Activated naive CD8-positive, alpha-beta T cell treated with anti-CD3 and anti-CD28 coated beads, Interleukin-2, amount 10 ng/mL, durations not matched to agents 7 days and 5 days (primary cell): ENCODE measurements around the gene ELF1. TPM values are rescaled to one million over a fixed set of nuclear protein-coding genes. Genes with fewer than 3 reads are reported as not detected.

Experiments
- ATAC-seq: fragments of 150-1000 bp; cut with Tn5 transposase; one replicate; pipeline ENCODE4 v1.10.0; 2021; ENCODE audit warnings: low read depth, moderate library complexity
- POLR2A ChIA-PET: fragments of 350-600 bp; sonication (Branson Sonifier 250); formaldehyde crosslinking; loops from one replicate; lab custom pipeline; 2021; ENCODE audit warnings: antibody characterized with exemption; lab: Charles Lee
- DNase-seq: peaks from one replicate; pipeline ENCODE4 v3.0.0; 2021
- H3K27ac Mint-ChIP-seq: one replicate; pipeline ENCODE4 v1.8.0; 2022; ENCODE audit warnings: mild to moderate bottlenecking, mixed read lengths
- H3K27me3 Mint-ChIP-seq: one replicate; pipeline ENCODE4 v1.8.0; 2022; ENCODE audit warnings: mild to moderate bottlenecking, moderate library complexity, mixed read lengths
- H3K36me3 Mint-ChIP-seq: one replicate; pipeline ENCODE4 v1.8.0; 2021; ENCODE audit warnings: mild to moderate bottlenecking, mixed read lengths
- H3K4me1 Mint-ChIP-seq: one replicate; pipeline ENCODE4 v1.8.0; 2021; ENCODE audit warnings: mixed read lengths
- H3K4me3 Mint-ChIP-seq: one replicate; pipeline ENCODE4 v1.8.0; 2022; ENCODE audit warnings: mild to moderate bottlenecking, moderate library complexity, mixed read lengths
- H3K9me3 Mint-ChIP-seq: one replicate; pipeline ENCODE4 v1.8.0; 2021; ENCODE audit warnings: mixed read lengths
- total RNA-seq, 2 experiments: library from RNA; stranded (reverse); gene quantifications; one replicate each; pipeline ENCODE4 v1.2.3, GENCODE V29; 2021

Gene ELF1
- total RNA-seq, 2 experiments from 2014 or later = 134 to 142 TPM

DNA sequence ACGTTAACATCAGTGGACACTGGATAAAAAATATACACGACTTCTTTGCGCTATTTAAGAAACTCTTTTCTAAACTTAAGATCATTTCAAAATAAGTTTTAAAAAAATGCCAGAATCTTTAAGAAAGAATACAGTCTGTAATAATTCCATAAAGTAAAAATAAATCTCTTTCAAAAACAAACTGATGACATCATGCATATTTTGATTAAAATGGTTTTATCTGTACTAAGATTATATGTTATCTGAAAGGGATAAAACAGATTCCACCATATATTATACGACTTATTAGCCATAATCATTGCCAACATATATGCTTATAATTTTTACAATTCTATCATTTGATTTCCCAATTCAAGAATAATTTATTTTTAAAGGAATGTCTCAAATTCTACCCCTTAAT, 15.3 kb upstream of the ELF1 start:
- Mint-ChIP-seq H3K27ac (no peak overlapping the region), H3K9me3 (no peaks in the 10 kb centered on the region), H3K27me3 (no peaks in the 10 kb centered on the region), H3K4me3 (no peak overlapping the region), H3K36me3 (peaks cover 5% of the 10 kb centered on the region), H3K4me1 (peaks cover 8% of the 10 kb centered on the region)
- DNase-seq = no peak
- POLR2A ChIA-PET = interaction anchor here (0.6 kb wide), 1 partner anchor 659 kb away, joined by 6 read pairs; no protein-coding TSS in a partner anchor
- no peak for ATAC-seq

- no peak overlapping the region for H3K27ac Mint-ChIP-seq
- no peaks in the 10 kb centered on the region for H3K9me3 Mint-ChIP-seq
- no peaks in the 10 kb centered on the region for H3K27me3 Mint-ChIP-seq
- ATAC-seq (no peak), DNase-seq (no peak)
- peaks cover 8% of the 10 kb centered on the region for H3K4me1 Mint-ChIP-seq
- H3K36me3 Mint-ChIP-seq = peaks cover 4% of the 10 kb centered on the region
- POLR2A ChIA-PET = interaction anchor here (0.5 kb wide), 1 partner anchor 113 kb away, joined by 3 read pairs; no protein-coding TSS in a partner anchor
- no peak overlapping the region for H3K4me3 Mint-ChIP-seq
Observed at GRCh38 chr13:41032691-41033376, 13.7 kb upstream of the ELF1 start.

DNA sequence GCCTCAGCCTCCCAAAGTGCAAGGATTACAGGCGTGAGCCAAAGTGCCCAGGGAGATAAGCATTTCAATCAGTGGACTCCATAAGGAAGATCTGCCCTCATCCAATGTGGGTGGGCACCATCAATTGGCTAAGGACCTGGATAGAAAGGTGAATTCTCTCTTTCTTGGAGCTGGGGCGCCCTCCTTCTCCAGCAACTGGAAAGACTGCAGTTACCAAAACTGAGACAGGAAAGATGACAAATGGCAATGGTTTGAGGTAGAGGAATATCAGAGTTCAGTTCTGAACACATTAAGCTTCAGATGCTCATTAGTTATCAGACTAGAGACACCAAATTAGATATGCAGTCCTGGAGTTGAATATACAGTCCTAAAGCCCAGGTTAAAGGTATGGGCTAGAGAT, 10.5 kb upstream of the ELF1 start:
- no peak overlapping the region for H3K27ac Mint-ChIP-seq
- peaks cover 23% of the 10 kb centered on the region for H3K4me1 Mint-ChIP-seq
- peaks cover 18% of the 10 kb centered on the region for H3K36me3 Mint-ChIP-seq
- no peaks in the 10 kb centered on the region for H3K27me3 Mint-ChIP-seq
- no peak overlapping the region for H3K4me3 Mint-ChIP-seq
- no peaks in the 10 kb centered on the region for H3K9me3 Mint-ChIP-seq
- POLR2A ChIA-PET = interaction anchor here (1.0 kb wide), 1 partner anchor 10 kb away, joined by 4 read pairs; the partner anchor contains the start of gene ELF1
- ATAC-seq (no peak), DNase-seq (no peak)

DNA sequence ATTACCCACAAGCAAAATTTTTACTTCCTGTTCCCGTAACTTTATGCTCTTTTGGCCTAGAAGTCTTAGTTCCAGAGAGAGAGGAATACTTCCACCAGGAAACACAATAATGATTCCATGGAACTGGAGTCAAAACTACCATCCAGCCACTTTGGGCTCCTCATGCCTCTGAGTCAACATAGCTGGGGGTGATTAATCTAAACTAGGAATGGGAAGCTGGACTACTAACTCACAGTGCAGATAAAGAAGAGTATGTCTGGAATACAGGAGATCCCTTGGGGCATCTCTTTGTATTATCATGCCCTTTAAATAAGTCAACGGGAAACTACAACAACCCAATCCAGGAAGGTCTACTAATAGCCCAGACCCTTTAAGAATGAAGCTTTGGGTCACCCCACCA, 8.9 kb upstream of the ELF1 start:
- Mint-ChIP-seq H3K4me3 (no peak overlapping the region), H3K27ac (no peak overlapping the region), H3K27me3 (no peaks in the 10 kb centered on the region), H3K36me3 (peaks cover 16% of the 10 kb centered on the region), H3K4me1 (peaks cover 24% of the 10 kb centered on the region), H3K9me3 (no peaks in the 10 kb centered on the region)
- ATAC-seq (no peak), DNase-seq (no peak)
- POLR2A ChIA-PET = no interaction called here

DNA sequence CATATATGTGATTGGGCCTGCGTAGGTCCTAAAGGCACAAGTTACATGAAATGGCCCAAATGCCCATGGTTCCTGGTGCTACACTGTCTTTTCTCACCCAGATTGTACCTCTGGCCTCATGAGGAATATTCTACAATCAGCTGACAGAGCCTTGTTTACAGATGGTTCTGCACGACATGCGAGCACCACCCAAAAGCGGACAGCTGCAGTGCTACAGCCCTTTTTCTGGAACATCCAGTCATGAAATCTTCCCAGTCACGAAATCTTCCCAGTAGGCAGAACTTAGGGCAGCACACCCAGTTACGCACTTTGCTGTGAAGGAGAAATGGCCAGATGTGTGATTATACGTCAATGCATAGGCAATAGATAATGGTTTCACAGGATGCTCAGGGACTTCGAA, 7.7 kb upstream of the ELF1 start:
- Mint-ChIP-seq H3K27me3 (no peaks in the 10 kb centered on the region), H3K4me3 (no peak overlapping the region), H3K36me3 (peaks cover 20% of the 10 kb centered on the region), H3K9me3 (no peaks in the 10 kb centered on the region), H3K27ac (no peak overlapping the region), H3K4me1 (peaks cover 27% of the 10 kb centered on the region)
- POLR2A ChIA-PET = interaction anchor here (1.5 kb wide), 1 partner anchor 48 kb away, joined by 3 read pairs; no protein-coding TSS in a partner anchor
- DNase-seq = no peak
- no peak for ATAC-seq

DNA sequence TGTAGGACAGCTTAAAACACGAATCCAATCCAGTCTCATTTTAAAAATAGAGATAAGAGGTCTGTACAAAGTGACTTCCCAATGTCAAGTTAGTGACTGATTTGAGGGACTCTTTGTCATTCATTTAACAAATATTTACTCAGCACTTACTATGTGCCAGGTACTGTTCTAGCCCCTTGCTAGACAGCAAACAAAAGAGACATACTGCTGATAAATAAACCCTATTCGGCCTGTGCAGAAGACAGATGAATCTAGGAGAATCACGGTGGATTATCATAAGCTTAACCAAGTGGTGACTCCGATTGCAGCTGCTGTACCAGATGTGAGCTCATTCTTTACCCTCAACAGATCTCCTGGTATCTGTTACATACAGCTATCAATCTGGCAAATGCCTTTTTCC, 6.4 kb upstream of the ELF1 start:
- no peak for DNase-seq
- no peak overlapping the region for H3K4me3 Mint-ChIP-seq
- H3K4me1 Mint-ChIP-seq = peaks cover 32% of the 10 kb centered on the region
- no peak for ATAC-seq
- H3K27ac Mint-ChIP-seq = no peak overlapping the region
- POLR2A ChIA-PET = no interaction called here
- no peaks in the 10 kb centered on the region for H3K9me3 Mint-ChIP-seq
- H3K36me3 Mint-ChIP-seq = peaks cover 22% of the 10 kb centered on the region
- no peaks in the 10 kb centered on the region for H3K27me3 Mint-ChIP-seq

DNA sequence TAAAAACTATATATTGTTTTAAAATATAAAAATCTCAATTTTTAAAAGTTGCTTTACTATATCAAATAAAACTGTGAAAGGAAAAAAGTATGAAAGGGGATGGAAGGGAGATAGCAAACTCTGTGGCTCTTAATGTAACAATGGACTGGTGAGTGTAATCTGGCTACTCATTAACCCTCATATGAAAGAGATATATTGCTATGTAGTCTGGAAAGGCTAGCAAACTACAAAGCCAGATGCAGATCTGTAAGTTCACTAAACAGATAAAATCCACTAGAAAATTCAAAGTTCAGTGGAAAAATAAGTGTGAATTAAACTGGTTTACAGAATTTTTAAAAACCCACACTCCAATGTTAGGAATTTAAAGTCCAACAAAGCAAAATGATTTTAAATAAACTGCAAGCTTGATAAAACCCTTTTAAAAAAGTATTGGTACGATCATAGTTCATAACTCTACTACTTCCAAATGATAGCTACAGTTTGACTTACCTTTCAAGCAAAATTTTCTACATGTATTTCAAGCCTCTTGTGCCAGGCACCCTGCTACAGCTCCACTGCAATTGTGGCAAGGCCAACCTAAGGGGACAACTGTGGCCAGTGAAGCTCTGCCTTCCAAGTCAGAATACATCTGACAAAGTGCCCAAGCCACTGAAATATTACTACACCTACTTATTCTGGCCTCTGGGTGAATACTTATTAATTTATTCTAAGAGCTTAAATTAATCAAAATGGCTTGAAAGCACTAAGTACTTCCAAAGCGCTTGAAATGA, 647 bp upstream of the ELF1 start:
- Mint-ChIP-seq H3K27me3 (no peaks in the 10 kb centered on the region), H3K27ac (no peak overlapping the region), H3K4me1 (peaks cover 29% of the 10 kb centered on the region), H3K4me3 (no peak overlapping the region), H3K36me3 (peaks cover 14% of the 10 kb centered on the region), H3K9me3 (no peaks in the 10 kb centered on the region)
- ATAC-seq (no peak), DNase-seq (no peak)
- POLR2A ChIA-PET = interaction anchor here (0.5 to 5.6 kb wide), 12 partner anchors 10 to 244 kb away, joined by 3 to 39 read pairs (median 6); partner anchors contain the start of gene WBP4

GRCh38 chr13:41018602-41018948, 541 bp downstream of the ELF1 start:
- H3K27ac Mint-ChIP-seq = peak overlapping the region; percentile 95
- DNase-seq = no peak
- H3K36me3 Mint-ChIP-seq = peaks cover 17% of the 10 kb centered on the region
- no peak for ATAC-seq
- peak overlapping the region; percentile 88 for H3K4me3 Mint-ChIP-seq
- H3K27me3 Mint-ChIP-seq = no peaks in the 10 kb centered on the region
- H3K4me1 Mint-ChIP-seq = peaks cover 34% of the 10 kb centered on the region
- no peaks in the 10 kb centered on the region for H3K9me3 Mint-ChIP-seq
- POLR2A ChIA-PET = interaction anchor here (0.9 to 5.6 kb wide), 9 partner anchors 11 to 44 kb away, joined by 3 to 39 read pairs (median 11); partner anchors contain the start of gene WBP4

GRCh38 chr13:41017817-41018601, 1.1 kb downstream of the ELF1 start:
- H3K4me3 Mint-ChIP-seq = peak overlapping the region; percentile 90
- ATAC-seq (no peak), DNase-seq (no peak)
- POLR2A ChIA-PET = interaction anchor here (0.9 to 5.6 kb wide), 7 partner anchors 11 to 44 kb away, joined by 3 to 39 read pairs (median 18); partner anchors contain the start of gene WBP4
- H3K36me3 Mint-ChIP-seq = peaks cover 21% of the 10 kb centered on the region
- H3K4me1 Mint-ChIP-seq = peaks cover 38% of the 10 kb centered on the region
- no peaks in the 10 kb centered on the region for H3K9me3 Mint-ChIP-seq
- no peaks in the 10 kb centered on the region for H3K27me3 Mint-ChIP-seq
- peak overlapping the region; percentile 90 for H3K27ac Mint-ChIP-seq

DNA sequence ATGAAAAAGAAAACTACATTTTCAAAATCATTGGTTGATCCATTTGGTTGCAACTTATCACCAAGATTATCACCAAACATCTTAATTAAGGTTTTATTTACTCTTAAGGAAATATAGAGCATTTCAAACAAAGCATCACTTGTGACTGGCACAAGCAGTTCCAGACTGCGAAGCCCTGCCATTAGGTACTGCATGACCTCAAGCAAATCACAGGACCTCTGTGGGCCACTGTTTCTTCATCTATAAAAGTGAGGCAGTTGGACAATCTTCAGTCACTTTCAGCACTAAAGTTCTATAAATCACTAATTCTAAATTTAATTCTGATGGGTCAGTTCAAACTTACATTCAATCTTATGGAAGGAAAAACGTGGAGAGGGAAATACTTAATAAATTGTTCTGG, 2.0 kb downstream of the ELF1 start:
- ATAC-seq = peak; percentile 39
- H3K27ac Mint-ChIP-seq = peak overlapping the region; percentile 90
- peaks cover 40% of the 10 kb centered on the region for H3K4me1 Mint-ChIP-seq
- no peaks in the 10 kb centered on the region for H3K9me3 Mint-ChIP-seq
- POLR2A ChIA-PET = interaction anchor here (1.0 to 5.6 kb wide), 6 partner anchors 10 to 43 kb away, joined by 3 to 39 read pairs (median 21); partner anchors contain the start of gene WBP4
- peak overlapping the region; percentile 90 for H3K4me3 Mint-ChIP-seq
- H3K27me3 Mint-ChIP-seq = no peaks in the 10 kb centered on the region
- H3K36me3 Mint-ChIP-seq = peaks cover 23% of the 10 kb centered on the region
- no peak for DNase-seq

GRCh38 chr13:41015920-41016319, 3.2 kb downstream of the ELF1 start:
- Mint-ChIP-seq H3K4me3 (peak overlapping the region; percentile 91), H3K27me3 (no peaks in the 10 kb centered on the region), H3K36me3 (peaks cover 27% of the 10 kb centered on the region), H3K27ac (peak overlapping the region; percentile 91), H3K9me3 (no peaks in the 10 kb centered on the region), H3K4me1 (peaks cover 44% of the 10 kb centered on the region)
- POLR2A ChIA-PET = interaction anchor here (1.0 to 4.5 kb wide), 6 partner anchors 9 to 39 kb away, joined by 3 to 31 read pairs (median 4); no protein-coding TSS in a partner anchor
- ATAC-seq (no peak), DNase-seq (no peak)

DNA sequence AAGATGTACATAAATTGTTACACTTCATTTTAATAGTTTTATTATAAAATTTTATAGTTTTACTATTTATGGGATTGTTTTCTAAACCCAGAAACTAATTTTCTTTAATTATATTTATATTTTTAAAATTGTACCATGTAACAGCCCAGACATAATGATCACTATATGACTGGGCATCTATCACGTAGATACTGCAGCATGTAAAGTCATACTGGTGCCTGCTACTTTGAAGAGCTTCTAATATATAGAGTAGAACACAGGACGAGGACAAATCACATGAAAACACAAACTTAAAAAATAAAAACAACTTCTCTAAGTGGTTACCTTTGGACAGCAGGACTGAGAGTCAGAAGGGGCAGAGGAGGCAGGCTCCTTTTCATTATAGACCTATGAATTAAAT, 5.3 kb downstream of the ELF1 start:
- Mint-ChIP-seq H3K27ac (peak overlapping the region; percentile 78), H3K36me3 (peaks cover 31% of the 10 kb centered on the region), H3K4me1 (peaks cover 45% of the 10 kb centered on the region), H3K9me3 (no peaks in the 10 kb centered on the region), H3K27me3 (no peaks in the 10 kb centered on the region), H3K4me3 (peak overlapping the region; percentile 91)
- POLR2A ChIA-PET = interaction anchor here (1.1 to 4.4 kb wide), 7 partner anchors 9 to 47 kb away, joined by 3 to 31 read pairs (median 5); partner anchors contain the start of gene WBP4
- ATAC-seq = no peak
- DNase-seq = no peak
